Right atrium auricular region (tissue), 2 donors: ENCODE data around the gene DPF3. TPM values are rescaled to one million over a fixed set of nuclear protein-coding genes. Genes with fewer than 3 reads are reported as not detected.
A peak's percentile ranks its signal among the peaks of the same experiment; 100 is the strongest.

Experiments
- DNase-seq: peaks from one replicate; pipeline ENCODE4 v3.0.0-alpha.2; 2019; ENCODE audit warnings: low spot score
- H3K27ac ChIP-seq, 2 donors: fragments of 200-600 bp; sonication (generic); 1 replicate in 1 of 2; 2 replicates in 1 of 2; pipeline ENCODE4 v1.5.1; 2016 to 2019
- H3K27me3 ChIP-seq, 2 donors: fragments of 200-600 bp; sonication (generic); one replicate each; pipeline versions ENCODE4 v1.5.1 to v1.6.0; 2017 to 2019
- H3K36me3 ChIP-seq: fragments of 200-600 bp; sonication (generic); one replicate; pipeline ENCODE4 v1.5.1; 2016
- H3K4me1 ChIP-seq, 2 donors: fragments of 200-600 bp; sonication (generic); one replicate each; pipeline versions ENCODE4 v1.5.1 to v1.6.0; 2017 to 2019
- H3K4me3 ChIP-seq, 2 donors: fragments of 200-600 bp; sonication (generic); 1 replicate in 1 of 2; 2 replicates in 1 of 2; pipeline ENCODE4 v1.5.1; 2017 to 2019; ENCODE audit warnings: mild to moderate bottlenecking in 1 of 2, moderate library complexity in 1 of 2
- H3K9me3 ChIP-seq, 2 donors: fragments of 200-600 bp; sonication (generic); one replicate each; pipeline ENCODE4 v1.5.1; 2019
- total RNA-seq, 2 donors: library from RNA; depleted of rRNA; stranded (reverse); fragments of >200 nt; gene quantifications; one replicate each; pipeline ENCODE4 v1.1.0, GENCODE V29; 2016
- TF ChIP-seq, protein P1 (sequence below), 2 donors: fragments of 200-600 bp; sonication (generic); IDR thresholded peaks; one replicate each; pipeline ENCODE4 v1.5.1; 2019; ENCODE audit warnings: antibody characterized with exemption in 2 of 2

DPF3 gene
- total RNA-seq, 2 donors from 2014 or later, result 14.7 to 26.6 TPM

DNA sequence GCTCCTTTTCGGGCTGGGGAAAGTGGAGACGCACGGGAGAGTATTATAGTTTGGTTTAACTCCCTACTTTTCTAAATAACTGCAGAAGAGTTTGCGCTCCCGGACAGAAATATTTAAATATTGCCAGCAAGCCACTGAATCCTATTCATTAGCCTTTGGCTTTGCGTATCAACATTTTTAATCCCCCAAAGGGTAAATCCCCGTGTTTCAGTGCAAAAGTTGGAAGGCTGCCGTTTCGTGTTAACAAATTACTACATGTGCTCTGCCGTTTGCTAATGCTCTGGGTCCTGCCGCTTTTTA, 372 bp upstream of the DPF3 start:
- peak overlapping the region; percentile 49 to 83 for H3K4me3 ChIP-seq
- H3K27me3 ChIP-seq, result no peaks in the 10 kb centered on the region
- peak overlapping the region; percentile 86 to 88 for H3K27ac ChIP-seq
- no peak for DNase-seq
- H3K36me3 ChIP-seq, result no peaks in the 10 kb centered on the region
- H3K9me3 ChIP-seq, result no peaks in the 10 kb centered on the region
- peaks cover 0 to 29% of the 10 kb centered on the region in 2 donors for H3K4me1 ChIP-seq
- TF ChIP-seq, protein P1, sequence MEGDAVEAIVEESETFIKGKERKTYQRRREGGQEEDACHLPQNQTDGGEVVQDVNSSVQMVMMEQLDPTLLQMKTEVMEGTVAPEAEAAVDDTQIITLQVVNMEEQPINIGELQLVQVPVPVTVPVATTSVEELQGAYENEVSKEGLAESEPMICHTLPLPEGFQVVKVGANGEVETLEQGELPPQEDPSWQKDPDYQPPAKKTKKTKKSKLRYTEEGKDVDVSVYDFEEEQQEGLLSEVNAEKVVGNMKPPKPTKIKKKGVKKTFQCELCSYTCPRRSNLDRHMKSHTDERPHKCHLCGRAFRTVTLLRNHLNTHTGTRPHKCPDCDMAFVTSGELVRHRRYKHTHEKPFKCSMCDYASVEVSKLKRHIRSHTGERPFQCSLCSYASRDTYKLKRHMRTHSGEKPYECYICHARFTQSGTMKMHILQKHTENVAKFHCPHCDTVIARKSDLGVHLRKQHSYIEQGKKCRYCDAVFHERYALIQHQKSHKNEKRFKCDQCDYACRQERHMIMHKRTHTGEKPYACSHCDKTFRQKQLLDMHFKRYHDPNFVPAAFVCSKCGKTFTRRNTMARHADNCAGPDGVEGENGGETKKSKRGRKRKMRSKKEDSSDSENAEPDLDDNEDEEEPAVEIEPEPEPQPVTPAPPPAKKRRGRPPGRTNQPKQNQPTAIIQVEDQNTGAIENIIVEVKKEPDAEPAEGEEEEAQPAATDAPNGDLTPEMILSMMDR (IDR thresholded peaks at IDR 0.05), result no peak

DNA sequence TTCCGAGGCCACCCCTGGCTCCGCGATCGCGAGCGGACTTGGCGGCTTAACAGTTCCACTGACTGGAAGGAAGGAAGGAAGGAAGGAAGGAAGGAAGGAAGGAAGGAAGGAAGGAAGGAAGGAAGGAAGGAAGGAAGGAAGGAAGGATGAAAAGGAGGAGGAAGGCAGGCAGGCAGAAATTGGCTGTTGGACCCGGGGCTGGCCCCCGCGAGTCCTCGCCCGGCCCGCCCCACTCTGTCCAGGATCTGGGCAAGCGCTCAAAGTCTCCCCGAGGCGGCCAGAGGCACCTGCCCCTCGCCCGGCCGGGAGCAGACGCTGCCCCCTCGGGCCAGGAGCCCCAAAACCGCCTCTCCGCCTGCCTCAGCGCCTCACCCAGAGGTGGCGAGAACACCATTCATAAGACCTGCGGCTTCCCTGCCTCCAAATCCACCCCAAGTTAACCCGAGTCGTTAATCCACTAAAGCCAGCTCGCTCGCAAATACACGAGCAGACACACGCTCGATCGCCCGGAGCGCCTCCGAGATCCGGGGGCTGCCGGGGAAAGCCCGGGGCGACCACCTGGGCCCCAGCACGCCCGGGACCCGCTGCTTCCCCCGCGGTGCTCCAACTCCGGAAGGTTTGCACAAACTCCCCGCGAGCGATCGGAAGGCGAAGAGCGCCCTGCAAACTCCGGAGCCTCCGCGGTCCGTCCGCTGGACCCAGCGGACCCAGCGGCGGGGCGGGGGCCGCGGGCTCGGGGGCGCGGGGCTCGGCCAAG, 844 bp downstream of the DPF3 start:
- Histone ChIP-seq H3K9me3 (no peaks in the 10 kb centered on the region), H3K36me3 (no peaks in the 10 kb centered on the region), H3K4me1 (peaks cover 0 to 39% of the 10 kb centered on the region in 2 donors), H3K4me3 (peak overlapping the region; percentile 49 to 83), H3K27me3 (no peaks in the 10 kb centered on the region), H3K27ac (peak overlapping the region; percentile 70 to 86)
- DNase-seq, result peak; percentile 58
- TF ChIP-seq, protein P1 (IDR thresholded peaks at IDR 0.05), result no peak

DNA sequence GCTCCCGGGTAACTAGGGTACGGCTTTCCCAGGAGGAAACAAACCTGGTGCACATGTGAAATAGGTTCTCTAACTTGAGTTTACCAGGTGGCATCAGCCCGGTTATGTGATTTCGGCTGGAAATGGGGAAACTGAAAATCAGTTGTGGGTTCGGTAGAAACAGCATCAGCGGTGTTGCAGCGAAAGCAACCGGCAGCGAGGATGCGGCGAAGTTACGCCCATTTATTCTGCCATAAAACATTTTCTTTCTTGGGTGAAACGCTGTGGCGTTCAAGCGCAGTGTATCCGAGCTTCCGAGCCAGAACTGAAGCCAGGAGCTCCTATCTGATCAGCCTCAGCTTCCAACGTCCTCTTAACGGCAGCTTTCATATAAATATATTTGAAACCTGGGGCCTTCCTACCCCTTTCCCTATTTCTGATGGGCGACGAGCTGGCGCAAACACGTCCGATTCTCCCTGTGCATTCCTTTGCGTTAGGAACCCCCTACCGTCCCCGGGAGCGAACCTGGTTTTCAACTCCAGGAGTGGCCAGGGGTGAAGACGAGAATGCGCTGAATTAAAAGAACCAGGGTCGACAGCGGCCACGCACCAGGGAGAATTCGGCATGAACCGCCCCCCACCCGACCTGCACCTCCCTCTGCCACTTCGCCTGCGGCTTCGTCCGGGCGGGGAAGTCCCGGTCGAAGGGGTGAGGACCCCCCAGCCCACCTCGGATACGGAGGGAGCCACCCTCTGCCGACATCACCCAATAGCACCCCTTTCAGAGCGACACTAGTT, 1.6 kb downstream of the DPF3 start:
- no peaks in the 10 kb centered on the region for H3K36me3 ChIP-seq
- peak overlapping the region; percentile 49 to 83 for H3K4me3 ChIP-seq
- peaks cover 0 to 43% of the 10 kb centered on the region in 2 donors for H3K4me1 ChIP-seq
- H3K9me3 ChIP-seq, result no peaks in the 10 kb centered on the region
- no peak for DNase-seq
- no peaks in the 10 kb centered on the region for H3K27me3 ChIP-seq
- H3K27ac ChIP-seq, result peak overlapping the region; percentile 70 to 86
- TF ChIP-seq, protein P1 (IDR thresholded peaks at IDR 0.05), result no peak

DNA sequence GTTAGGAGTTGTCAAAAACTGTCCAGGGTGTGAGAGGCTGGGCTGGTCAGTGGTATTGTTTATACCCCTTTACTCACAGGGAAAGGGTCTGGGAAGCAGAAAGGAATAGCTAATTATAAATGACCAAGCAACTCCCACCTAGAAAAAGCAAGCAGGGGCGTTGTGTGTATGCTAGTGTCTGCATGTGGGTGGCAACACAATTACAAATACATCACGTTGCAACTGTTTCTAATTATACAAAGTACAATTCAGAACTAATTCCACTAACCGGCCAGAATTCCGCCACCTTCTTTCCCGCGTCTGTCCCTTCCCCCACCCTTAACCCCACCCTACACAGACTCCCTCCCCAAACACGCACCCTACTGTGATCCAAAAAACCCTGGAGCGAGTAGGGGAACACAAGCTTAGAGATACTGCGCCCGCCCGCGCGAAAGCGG, 2.2 kb downstream of the DPF3 start:
- Histone ChIP-seq H3K4me3 (peak overlapping the region; percentile 49 to 83), H3K27me3 (no peaks in the 10 kb centered on the region), H3K36me3 (no peaks in the 10 kb centered on the region), H3K4me1 (peaks cover 0 to 43% of the 10 kb centered on the region in 2 donors), H3K9me3 (no peaks in the 10 kb centered on the region), H3K27ac (peak overlapping the region; percentile 70 to 86)
- DNase-seq, result no peak
- TF ChIP-seq, protein P1 (IDR thresholded peaks at IDR 0.05), result no peak

DNA sequence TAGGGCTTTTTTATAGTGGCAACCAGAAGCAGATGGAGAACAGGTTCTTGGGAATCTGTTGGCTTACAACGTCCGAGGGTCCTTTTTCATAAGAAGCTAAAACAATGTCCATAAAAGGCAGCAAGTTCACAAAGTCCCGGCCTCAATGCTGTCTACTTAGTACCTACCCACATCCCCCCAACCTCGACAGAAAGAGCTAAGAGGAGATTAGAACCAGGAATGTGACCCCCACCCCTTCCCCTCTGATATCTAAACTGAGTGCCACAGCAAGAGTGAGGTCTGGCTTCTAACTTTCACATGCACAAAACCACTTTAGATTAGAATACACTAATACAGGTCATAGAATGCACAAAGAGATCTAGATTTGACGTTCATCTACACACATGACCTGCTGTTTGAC, 4.5 kb downstream of the DPF3 start:
- peaks cover 0 to 33% of the 10 kb centered on the region in 2 donors for H3K4me1 ChIP-seq

More for the DNA sequence above, 4.5 kb downstream of the DPF3 start:
- no peak for DNase-seq
- TF ChIP-seq, protein P1 (IDR thresholded peaks at IDR 0.05), result no peak
- Histone ChIP-seq H3K9me3 (no peaks in the 10 kb centered on the region), H3K4me3 (no peak overlapping the region), H3K27me3 (no peaks in the 10 kb centered on the region), H3K36me3 (no peaks in the 10 kb centered on the region), H3K27ac (peak overlapping the region; percentile 70 to 86)
